ENCODE data around the gene KRTAP12-4. TPM values are rescaled to one million over a fixed set of nuclear protein-coding genes. Genes with fewer than 3 reads are reported as not detected.
"Not testable (repeated sequence)": the region's sequence is repeated elsewhere in the genome, so short reads cannot be mapped to it uniquely, and the experiment has no call there.

Gene KRTAP12-4
- total RNA-seq, 1 donor from 2014 or later, result not detected

DNA sequence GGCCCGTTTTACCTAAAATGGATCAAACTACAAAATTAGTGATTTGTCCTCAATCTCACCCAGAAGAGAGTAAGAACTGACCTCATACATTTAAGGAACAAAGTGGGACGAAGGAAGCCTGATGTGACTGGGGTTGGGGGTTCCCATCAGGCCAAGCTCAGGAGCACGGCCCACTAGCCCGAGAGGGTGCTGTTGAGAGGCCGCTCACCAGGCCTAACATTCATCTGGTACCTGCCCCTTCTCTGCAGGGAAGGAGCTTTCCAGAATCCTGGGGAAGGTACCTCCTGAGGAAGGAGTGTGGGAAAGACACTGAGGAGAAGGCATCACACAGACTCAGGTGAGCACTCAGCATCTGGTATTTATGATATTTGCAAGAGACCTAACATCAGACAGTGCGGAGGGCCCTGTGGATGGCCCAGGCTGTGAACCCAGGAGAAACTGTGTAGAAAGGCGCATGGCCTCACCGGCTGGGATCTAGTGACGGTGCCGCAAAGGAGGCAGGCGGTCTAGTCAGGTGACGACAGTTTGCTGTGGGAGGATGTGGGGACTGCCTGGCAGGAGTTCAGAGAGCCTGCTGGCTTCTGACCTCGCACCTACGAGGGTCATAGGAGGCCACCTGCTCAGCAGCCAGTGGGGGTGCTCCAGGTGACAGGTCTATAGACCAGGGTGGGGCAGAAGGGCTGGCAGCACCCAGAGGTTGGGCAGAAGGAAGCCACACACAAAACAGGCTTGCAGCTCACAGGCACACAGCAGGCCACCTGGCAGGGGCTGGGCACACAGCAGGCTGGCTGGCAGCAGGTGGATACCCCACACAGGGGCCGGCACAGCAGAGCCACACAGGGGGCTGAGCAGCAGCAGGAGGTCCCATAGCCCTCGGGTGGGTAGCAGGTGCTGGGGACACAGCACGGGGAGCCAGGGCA, 543 bp downstream of the KRTAP12-4 start:
- DNase-seq, result no peak

DNA sequence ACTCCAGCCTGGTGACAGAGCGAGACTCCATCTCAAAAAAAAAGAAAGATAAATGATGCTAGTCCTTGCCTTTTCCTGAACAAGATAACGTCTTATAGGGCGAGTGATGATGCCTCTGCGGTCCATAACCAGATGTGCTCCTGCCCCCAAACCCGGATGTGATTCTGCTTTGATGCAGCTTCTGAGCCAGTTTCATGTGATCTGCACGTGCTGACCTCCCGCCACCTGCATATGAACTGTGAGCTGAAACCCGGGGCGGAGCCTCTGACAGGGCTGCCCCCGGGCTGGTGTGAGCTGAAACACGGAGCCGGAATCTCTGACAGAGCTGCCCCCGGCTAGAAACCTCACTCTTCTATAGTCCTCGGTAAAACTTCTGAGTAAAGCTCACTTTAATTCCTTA, 1.3 kb downstream of the KRTAP12-4 start:
- DNase-seq, result no peak

DNA sequence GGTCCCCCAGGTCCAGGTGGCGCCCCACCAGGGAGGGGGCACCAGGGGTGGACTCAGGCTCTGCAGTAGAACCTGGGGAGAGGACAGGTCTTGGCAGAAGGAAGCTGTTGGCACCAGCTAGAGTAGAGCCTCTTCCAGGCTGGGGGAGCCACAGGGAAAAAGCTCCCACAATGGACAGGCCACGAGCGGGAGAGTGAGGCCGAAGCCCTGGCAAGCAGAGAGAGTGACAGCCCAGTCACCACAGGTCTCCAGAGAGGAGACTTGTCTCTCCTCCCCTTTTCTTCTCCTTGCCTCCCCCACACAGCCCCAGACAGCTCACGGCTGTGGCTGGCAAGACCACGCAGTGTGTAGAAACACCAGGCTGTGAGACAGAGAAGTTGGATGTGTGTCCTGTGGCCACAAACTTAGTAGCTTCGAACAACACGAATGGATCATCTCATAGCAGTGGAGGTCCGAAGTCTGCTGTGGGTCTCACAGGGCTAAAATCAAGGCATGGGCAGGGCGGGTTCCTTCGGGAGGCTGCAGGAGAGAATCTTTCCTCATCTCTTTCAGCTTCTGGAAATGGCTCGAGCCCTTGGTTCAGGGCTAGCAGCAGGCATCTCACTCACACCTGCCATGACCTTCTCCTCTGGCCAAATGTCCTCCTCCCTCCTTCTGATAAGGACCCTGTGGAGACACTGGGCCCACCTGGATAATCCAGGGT, 3.3 kb downstream of the KRTAP12-4 start:
- no peak for DNase-seq

DNA sequence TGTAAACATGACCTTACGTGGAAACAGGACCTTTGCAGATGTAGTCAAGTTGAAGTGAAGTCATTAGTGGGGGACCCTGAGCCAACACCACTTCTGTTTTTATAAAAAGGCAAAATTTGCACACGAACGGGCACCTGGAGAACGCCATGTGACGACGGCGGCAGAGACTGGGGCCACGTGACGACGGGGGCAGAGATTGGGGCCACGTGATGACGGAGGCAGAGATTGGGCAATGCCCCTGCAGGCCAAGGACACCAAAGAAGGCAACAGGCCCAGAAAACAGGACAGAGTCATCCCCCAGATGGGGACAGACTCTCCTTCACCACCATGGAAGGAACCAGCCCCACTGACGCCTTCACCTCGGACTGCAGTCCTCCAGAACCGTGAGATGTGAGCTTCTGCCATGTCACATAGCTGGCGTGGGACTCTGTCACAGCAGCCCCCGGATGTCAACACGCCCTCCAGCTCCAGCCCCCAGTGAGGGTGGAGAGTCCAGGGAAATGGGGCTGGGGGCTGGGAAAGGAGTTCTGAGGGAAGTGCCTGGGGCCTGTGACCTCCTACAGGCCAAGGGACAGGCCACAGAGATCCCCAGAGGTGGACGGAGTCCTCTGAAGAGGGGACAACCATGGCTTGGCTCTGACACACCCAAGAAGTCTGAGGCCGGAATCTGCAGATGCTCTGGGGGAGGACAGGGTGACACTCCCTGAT, 4.0 kb downstream of the KRTAP12-4 start:
- DNase-seq, result no peak

DNA sequence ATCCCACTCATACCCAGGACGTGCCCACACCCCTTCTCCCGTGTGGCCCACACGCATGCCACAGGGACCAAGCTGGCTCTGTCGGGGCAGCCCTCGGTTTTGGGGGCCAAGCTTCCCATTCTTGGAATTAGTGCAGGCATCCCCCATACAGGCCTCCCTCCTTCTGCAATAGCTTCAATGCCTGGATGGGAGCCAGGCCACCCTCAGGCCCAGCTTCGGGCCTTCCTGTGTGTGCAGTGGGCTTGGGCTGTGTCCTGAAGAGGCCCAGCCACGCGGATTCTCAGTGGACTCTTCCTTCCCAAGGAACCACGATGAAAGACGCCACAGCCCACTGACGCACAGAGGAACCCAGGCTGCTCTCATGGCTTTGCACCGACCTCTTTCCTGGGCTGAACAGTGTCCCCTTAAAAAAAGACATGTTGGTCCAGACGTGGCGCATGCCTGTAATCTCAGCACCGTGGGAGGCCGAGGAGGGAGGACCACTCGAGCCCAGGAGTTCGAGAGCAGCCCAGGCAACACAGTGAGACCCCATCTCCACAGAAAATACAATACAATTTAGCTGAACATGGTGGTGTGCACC, 4.8 kb downstream of the KRTAP12-4 start:
- DNase-seq, result no peak

DNA sequence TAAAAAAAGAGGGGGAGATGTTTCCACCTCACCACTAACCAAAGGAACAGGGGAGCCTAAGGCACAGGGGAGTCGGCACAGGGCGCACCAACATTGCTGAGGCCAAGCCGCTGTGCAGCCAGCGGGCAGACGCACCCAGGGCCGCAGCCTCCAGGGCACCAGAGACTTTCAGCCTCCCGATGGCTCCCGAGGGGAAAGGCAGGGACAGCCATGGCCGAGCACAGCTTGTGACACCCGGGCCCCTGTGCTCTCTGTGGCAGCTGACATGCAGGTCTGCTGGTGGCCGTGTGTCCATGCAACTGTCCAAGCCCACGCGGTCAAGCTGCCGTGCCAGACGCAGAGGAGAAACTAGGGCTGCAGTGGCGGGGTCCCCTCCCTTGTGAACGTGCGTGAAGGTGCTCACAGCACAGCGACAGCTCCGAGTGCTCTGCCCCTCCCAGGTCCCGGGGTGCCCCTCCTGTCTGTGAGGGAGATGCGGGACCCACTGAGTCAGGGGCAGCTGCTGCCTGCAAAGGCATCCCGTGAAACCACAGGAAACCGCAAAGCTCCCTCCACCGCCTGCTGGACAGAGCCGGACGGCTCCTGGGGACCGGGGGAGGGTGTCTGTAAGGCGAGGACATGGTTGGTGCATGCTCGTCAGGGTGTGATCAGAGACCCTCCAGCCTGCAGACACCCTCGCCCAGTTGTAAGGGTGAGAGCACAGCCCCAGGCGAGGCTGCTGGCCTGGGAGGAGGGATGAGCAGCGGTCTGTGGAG, 5.7 kb downstream of the KRTAP12-4 start:
- no peak for DNase-seq

DNA sequence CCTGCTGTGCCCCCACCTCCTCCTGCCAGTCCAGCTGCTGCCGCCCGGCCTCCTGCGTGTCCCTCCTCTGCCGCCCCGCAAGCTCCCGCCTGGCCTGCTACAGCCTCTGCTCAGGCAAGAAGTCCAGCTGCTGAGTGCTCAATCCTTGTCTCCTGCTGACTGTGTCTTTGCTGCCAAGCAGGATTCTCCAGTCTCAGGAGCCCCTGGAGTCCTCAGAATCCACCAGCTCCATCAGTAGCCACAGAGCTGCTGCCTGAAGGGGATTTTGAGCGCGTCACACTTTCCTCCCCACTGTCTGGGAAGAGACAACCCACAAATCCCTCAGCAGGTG, 7.3 kb downstream of the KRTAP12-4 start:
- DNase-seq, result no peak

DNA sequence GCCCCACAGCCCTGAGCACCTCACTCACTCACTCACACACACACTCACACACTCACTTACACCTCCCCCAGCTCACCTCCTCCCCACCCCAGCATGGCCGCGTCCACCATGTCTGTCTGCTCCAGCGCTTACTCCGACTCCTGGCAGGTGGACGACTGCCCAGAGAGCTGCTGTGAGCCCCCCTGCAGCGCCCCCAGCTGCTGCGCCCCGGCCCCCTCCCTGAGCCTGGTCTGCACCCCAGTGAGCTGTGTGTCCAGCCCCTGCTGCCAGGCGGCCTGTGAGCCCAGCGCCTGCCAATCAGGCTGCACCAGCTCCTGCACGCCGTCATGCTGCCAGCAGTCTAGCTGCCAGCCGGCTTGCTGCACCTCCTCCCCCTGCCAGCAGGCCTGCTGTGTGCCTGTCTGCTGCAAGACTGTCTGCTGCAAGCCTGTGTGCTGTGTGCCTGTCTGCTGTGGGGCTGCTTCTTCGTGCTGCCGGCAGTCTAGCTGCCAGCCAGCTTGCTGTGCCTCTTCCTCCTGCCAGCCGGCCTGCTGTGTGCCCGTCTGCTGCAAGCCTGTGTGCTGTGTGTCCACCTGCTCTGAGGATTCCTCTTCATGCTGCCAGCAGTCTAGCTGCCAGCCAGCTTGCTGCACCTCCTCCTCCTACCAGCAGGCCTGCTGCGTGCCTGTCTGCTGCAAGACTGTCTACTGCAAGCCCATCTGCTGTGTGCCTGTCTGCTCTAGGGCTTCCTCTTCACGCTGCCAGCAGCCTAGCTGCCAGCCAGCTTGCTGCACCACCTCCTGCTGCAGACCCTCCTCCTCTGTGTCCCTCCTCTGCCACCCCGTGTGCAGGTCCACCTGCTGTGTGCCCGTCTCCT, 7.9 kb downstream of the KRTAP12-4 start, which contains the start of gene KRTAP10-11:
Gene KRTAP10-11 (plus strand): TSS at position 49 of the 856 bp plus-strand sequence. CDS start 45 bp downstream, at position 94.
- DNase-seq, result not testable (repeated sequence)

DNA sequence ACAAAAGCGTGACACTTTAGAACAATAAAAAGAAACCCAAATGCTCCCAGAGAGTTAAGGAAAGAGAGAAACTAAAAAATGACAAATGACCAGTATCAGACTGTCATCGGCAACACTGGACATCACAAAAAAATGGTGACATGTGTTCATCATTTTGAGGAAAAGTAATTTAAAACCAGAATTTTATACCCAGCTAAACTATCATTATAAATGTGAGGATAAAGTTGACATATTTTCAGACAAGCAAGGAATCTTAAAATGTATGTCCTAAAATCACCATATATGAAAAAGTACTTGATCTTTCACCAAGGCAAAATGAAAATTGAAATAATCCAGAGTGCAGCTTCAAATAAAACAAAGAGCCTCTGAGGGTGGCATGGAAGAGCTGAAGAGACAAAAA, 9.6 kb downstream of the KRTAP12-4 start:
- no peak for DNase-seq

DNA sequence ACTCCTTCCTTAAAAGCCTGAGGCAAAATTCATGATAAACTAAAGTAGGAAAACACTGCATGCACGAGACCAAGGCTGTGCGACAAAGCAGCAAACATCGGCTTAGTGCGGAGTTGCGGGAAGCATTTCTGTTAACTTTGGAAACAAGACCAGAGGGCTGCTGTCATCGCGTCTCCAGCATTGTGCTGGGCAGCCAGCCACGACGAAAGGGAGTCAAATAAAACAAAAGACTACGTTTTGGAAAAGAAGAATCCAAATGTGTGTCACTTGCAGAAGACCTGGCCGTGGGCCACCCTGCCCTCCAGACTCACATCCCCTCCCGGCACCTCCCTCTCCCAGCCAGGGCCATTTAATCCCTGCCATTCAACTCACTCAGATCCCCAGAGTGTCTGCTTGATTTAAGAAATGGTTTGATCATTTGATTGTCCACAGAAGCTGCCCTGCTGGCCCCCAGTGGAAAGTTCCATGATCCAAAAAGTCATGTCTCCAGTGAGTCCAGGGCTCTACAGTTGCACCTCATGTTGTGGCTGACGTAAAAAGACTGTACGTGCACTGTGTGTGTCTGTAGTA, 10.6 kb downstream of the KRTAP12-4 start:
- no peak for DNase-seq

DNA sequence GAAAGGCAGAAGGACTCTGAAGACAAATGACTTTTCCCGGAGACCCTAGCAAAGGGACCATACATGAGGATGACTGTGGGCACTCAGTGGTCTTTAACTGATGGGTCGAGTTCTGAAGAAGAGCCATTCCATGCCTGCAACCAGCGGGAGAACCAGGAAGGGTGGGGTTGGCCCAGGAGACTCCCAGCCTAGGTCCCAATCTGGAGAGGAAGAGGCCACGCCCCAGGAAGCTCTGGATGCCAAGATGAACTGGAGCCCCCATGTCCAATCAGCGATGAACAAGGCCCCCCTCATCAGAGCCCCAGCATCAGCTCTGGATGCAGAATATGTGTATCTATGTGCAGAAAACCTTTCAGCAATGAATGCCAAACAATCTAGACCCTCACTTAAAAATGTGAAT, 13.7 kb downstream of the KRTAP12-4 start:
- DNase-seq, result no peak

DNA sequence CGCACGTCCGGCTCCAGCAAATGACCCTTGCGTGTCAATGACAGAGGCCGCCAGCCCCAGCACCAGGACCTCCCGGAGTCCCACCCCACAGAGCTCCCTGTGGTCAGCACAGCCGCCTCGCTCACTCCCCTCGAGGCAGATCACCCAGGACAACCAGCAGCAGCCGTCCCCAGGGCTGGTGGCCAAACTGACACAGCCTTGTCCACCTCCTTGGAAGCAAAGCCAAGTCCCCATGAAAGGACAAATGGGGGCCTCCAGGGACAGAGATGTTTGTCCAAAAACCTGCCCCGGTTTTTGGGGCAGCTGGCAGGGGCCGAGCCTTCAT, 15.2 kb downstream of the KRTAP12-4 start:
- DNase-seq, result no peak

DNA sequence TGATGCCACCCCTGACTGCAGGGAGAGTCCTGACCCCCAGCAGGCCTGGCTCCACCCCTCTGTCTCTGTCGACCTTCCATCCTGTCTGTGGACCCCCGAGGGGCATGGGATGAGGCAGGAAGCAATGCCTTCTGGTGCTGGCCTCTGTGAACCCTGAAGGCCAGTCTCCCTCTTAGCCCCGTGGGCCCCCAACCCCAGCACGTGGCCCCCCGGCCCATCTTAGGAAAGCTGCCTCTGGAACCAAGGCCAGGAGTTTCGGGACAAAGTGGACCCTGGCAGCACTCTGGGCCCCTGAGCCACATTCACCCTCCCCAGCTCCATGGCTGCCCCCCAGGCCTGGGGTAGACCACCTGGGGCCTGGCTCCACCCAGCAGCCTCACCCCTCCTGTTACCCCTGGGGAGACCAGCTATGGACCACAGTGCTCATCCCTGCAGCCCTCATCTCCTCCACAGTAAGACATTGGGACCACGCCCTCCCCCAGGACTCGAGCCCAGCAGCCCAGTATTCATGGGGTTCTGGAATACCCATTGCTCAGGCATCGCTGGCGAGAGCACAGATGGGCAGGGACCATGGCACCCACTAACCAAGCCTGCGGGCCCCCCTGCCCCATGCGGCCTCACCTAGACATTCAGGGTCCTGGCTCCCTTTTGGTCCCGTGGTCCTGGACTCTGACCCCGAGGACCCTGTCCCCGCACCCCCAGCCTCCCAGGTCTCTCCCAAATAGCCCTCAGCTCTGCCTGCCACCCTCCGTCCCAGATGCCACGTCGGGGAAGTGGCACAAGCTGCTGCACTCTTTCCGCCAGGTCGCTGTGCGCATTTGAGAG, 15.7 kb downstream of the KRTAP12-4 start:
- not testable (repeated sequence) for DNase-seq

DNA sequence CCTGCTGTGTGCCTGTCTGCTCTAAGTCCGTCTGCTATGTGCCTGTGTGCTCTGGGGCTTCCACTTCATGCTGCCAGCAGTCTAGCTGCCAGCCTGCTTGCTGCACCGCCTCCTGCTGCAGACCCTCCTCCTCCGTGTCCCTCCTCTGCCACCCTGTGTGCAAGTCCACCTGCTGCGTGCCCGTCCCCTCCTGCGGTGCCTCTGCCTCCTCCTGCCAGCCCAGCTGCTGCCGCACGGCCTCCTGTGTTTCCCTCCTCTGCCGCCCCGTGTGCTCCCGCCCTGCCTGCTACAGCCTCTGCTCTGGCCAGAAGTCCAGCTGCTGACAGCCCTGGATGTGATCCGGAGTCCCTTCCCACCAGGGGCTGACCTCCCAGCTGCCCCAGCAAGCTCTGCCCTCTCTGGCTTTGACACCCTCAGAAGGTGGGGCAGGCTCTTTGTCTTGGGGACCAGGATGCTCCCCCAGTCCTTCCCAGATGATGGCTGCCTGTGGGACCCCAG, 16.6 kb downstream of the KRTAP12-4 start:
- not testable (repeated sequence) for DNase-seq

DNA sequence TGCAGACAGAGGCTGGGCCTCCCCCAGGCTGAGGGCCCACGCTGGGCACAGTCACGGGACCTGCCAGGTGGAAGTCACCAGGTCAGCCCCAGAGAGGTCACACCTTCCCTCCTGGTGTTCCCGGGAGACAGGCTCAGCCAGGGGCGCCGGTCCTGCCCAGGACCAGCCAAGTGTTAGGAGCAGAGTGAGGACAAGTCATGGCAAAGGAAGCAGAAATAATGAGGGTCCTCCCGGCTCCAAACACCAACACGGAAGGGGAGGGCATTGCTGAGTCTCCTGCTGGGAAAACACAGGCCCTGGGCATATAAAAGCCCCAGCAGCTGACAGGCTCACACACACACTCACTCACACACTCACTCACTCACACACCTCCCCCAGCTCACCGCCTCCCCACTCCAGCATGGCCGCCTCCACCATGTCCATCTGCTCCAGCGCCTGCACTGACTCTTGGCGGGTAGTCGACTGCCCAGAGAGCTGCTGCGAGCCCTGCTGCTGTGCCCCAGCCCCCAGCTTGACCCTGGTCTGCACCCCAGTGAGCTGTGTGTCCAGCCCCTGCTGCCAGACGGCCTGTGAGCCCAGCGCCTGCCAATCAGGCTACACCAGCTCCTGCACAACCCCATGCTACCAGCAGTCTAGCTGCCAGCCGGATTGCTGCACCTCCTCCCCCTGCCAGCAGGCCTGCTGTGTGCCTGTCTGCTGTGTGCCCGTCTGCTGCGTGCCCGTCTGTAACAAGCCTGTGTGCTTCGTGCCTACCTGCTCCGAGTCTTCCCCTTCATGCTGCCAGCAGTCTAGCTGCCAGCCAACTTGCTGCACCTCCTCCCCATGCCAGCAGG, 17.2 kb downstream of the KRTAP12-4 start, which contains the start of gene KRTAP10-10:
Gene KRTAP10-10 (plus strand): TSS at position 339 of the 833 bp plus-strand sequence. CDS start 62 bp downstream, at position 401.
- no peak for DNase-seq

DNA sequence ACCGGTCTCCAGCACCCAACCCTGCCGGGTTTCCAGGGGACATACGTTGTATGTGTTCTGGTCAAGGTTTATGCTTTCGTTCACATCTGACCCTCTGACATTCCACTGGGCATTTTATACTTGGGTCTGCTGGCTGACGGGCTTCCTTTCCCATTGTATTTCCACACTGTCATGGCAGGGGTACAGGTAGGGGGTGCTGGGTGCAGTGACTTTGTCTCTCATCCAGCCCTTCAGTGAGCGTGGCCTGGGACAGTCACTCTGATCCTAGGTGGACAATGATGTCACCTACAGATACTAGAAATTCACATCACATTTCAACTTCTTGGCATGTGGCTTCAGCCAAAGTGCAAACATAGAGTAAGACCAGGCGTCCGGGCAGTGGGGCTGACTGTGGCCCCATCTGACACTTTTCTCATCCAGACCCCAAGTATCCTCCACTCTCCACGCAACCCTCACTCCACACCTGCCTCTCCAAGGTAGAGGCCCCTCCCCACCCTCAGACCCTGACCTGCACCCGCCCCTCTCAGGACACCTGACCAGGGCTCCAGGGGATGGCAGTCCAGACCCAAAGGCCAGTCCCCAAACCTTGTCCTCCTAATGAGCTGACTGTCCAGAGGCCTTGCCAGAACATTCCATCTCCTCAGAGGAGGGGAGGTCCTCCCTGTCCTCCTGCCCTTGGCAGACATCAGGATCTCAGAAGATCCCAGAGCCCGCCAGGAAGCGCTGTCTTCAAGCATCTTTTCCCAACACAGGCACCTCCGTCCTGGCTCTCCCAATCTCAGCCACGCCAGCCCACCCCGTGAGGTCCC, 18.0 kb downstream of the KRTAP12-4 start:
- no peak for DNase-seq

DNA sequence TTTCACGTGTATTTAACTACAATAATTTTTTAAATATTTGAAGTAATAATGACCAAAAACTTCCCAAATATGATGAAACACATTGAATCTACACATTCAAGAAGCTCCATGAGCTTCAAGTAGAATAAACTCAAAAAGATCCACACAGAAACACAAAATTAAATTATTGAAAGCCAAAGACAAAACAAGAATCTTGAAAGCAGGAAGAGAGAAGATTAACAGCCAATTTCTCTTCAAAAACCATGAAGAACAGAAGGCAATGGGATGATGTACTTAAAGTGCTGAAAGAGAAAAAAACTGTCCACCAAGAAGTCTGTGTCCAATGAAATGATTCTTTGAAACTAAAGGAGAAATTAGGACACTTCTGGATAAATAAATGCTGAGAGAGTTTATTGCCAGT, 22.4 kb downstream of the KRTAP12-4 start:
- no peak for DNase-seq

All from skin of body (tissue), 2 donors.